ENCODE data around the gene PCDH18.

PCDH18 gene

DNA sequence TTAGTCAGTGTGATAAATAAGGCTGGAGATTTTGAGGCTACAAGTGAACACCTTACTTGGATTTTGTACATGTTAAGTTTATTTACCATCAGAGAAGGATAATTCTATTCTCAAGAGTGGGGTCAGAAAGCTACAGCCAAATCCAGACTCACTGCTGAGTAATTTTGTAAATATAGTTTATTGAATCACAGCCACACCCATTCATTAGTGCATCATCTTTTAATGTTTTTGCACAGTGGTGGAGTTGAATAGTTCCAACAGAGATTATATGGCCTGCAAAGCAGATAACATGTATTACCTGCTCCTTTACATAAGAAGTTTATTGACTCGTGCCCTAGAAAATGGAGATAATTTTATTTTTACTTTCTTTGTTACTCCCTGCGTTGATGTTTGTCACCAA is 60.4 kb downstream of the PCDH18 start:
- DNase-seq (ENCODE audit: low spot score) = no peak

DNA sequence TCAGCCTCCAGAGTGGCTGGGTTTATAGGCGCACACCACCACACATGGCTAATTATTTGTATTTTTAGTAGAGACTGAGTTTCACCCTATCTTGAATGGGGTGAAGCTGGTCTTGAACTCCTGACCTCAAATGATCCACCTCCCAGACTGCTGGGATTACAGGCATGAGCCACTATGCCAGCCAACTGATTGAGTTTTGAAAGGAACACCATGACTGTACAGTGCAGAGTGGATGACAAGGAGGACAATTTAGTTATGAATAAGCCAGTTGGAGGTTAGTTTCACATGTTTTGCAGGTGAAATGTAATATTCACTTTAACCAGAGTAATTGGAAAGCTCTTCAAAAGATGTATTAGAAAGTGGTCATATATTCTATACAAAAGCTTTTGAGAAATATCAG is 60.8 kb downstream of the PCDH18 start:
- no peak for DNase-seq (ENCODE audit: low spot score)

DNA sequence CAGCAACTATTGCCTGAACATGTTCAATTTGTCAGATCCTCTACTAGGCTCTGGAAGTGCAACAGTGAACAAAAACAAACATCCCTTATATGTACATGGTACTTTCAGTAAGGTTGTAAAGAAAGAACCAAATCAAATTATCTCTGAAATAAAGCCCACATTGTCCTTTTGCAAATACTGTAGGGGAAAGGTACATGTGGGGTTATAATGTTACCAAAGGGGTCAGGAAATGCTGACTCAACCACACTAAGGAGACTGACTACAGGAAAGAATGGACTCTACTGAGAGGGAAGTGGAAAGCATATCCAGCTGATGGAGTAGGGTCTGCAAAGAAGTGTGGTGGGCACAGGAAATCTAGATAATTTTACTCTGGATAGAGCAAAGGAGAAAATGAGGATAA is 61.5 kb downstream of the PCDH18 start:
- no peak for DNase-seq (ENCODE audit: low spot score)

Data from SK-N-DZ (cell line).